Nephron (organoid): ENCODE results near the gene CDK19.

Experiments used
- H3K27ac Mint-ChIP-seq, 3 experiments: 2 replicates each; pipeline ENCODE4 v1.8.0; 2020; ENCODE audit warnings: mixed read lengths in 3 of 3, mild to moderate bottlenecking in 2 of 3, moderate library complexity in 1 of 3
- H3K27me3 Mint-ChIP-seq: 2 replicates; pipeline ENCODE4 v1.8.0; 2021; ENCODE audit warnings: low read depth, mild to moderate bottlenecking, moderate library complexity, mixed read lengths
- H3K36me3 Mint-ChIP-seq: 2 replicates; pipeline ENCODE4 v1.8.0; 2020; ENCODE audit warnings: low read depth, mixed read lengths
- H3K4me1 Mint-ChIP-seq: 2 replicates; pipeline ENCODE4 v1.8.0; 2020; ENCODE audit warnings: mixed read lengths
- H3K4me3 Mint-ChIP-seq, 3 experiments: 2 replicates each; pipeline ENCODE4 v1.8.0; 2020; ENCODE audit warnings: mild to moderate bottlenecking in 3 of 3, mixed read lengths in 3 of 3, moderate library complexity in 2 of 3
- H3K9me3 Mint-ChIP-seq: 2 replicates; pipeline ENCODE4 v1.8.0; 2020; ENCODE audit warnings: mixed read lengths
- TF ChIP-seq, protein P1 (sequence below), 3 experiments: fragments of 200-600 bp; sonication (generic); IDR thresholded peaks; one replicate each; pipeline ENCODE4 v1.5.0; 2021; ENCODE audit warnings: antibody characterized with exemption in 3 of 3; ENCODE audit not compliant: unreplicated experiment in 3 of 3

Gene CDK19

DNA sequence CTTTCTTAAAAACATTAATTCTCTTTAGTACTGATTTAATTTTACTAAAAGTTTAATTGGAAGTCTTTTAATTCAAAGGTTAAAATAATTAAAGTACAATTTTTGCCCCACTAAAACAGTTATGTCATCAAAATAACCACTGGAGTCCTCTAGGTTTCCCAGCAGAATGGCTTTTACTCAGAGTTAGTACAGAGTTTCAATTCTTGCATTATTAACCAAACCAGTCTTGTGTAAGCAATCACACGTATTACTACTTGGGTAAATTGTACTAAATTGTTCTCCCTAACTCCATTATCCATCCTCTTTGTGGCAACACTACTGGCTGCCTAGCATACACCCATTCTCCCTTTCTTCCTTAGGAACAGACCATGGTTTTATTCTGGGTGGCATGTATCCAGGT is 36.9 kb downstream of the CDK19 start:
- Mint-ChIP-seq H3K27ac (no peak overlapping the region), H3K4me1 (peaks cover 9% of the 10 kb centered on the region), H3K9me3 (no peaks in the 10 kb centered on the region), H3K4me3 (no peak overlapping the region), H3K27me3 (no peaks in the 10 kb centered on the region), H3K36me3 (peaks cover 14% of the 10 kb centered on the region)
- TF ChIP-seq, protein P1, sequence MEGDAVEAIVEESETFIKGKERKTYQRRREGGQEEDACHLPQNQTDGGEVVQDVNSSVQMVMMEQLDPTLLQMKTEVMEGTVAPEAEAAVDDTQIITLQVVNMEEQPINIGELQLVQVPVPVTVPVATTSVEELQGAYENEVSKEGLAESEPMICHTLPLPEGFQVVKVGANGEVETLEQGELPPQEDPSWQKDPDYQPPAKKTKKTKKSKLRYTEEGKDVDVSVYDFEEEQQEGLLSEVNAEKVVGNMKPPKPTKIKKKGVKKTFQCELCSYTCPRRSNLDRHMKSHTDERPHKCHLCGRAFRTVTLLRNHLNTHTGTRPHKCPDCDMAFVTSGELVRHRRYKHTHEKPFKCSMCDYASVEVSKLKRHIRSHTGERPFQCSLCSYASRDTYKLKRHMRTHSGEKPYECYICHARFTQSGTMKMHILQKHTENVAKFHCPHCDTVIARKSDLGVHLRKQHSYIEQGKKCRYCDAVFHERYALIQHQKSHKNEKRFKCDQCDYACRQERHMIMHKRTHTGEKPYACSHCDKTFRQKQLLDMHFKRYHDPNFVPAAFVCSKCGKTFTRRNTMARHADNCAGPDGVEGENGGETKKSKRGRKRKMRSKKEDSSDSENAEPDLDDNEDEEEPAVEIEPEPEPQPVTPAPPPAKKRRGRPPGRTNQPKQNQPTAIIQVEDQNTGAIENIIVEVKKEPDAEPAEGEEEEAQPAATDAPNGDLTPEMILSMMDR (IDR thresholded peaks at IDR 0.05; ENCODE audit: unreplicated experiment in 3 of 3): no peak

DNA sequence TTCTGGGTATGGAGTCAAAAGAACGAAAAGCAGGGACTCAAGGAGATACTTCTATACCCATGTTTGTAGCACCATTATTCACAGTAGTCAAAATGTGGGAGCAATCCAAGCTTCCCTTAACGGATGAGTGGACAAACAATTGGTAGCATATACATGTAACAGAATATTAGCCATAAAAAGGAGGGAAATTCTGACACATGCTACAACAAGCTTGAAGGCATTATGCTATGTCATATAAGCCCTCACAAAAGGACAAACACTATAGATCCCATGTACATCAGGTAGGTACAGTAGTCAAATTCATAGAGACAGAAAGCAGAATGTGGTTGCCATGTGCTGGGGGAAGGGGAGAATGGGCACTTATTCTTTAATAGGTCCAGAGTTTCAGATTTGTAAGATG is 37.6 kb downstream of the CDK19 start:
- Mint-ChIP-seq H3K9me3 (no peaks in the 10 kb centered on the region), H3K4me3 (no peak overlapping the region), H3K27me3 (no peaks in the 10 kb centered on the region), H3K27ac (no peak overlapping the region), H3K36me3 (peaks cover 14% of the 10 kb centered on the region), H3K4me1 (peaks cover 6% of the 10 kb centered on the region)
- TF ChIP-seq, protein P1 (IDR thresholded peaks at IDR 0.05; ENCODE audit: unreplicated experiment in 3 of 3): no peak

DNA sequence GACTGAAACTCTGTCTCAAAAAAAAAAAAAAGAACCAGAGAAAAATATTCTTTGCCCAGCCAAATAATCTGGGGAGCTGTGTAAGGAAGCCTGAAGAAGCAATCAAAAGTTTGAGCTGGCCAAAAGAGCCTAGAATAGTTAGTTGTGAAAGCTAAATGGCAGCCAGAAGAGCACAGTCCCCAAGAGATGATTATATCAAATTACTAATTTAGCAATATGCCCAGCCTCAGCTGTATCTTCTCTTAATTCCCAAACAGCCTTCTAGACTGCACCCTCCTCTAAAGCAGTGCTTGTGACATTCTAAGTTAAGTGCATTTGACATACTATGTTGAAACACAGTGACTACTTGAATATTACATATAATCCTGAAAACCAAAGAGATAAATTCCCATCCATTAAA is 38.9 kb downstream of the CDK19 start:
- TF ChIP-seq, protein P1 (IDR thresholded peaks at IDR 0.05; ENCODE audit: unreplicated experiment in 3 of 3): no peak
- H3K4me3 Mint-ChIP-seq: no peak overlapping the region
- no peaks in the 10 kb centered on the region for H3K9me3 Mint-ChIP-seq
- no peaks in the 10 kb centered on the region for H3K4me1 Mint-ChIP-seq
- H3K27me3 Mint-ChIP-seq: no peaks in the 10 kb centered on the region
- peaks cover 26% of the 10 kb centered on the region for H3K36me3 Mint-ChIP-seq
- H3K27ac Mint-ChIP-seq: no peak overlapping the region

DNA sequence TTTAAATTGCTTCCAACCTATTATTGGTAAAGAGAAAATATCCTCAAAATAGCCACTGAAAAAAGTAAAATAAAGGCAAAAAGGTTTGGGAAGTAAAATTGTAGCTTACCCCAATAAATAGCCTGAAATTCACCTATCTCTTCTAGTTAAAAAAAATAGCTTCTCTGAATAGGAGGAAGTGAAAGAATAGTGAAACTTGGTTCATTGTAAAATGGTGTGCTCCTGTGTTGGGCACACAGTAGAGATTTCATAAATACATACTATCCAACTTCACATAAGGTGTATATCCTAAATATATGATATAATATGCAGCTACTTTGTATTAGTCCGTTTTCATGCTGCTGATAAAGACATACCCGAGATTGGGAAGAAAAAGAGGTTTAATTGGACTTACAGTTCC is 45.3 kb downstream of the CDK19 start:
- TF ChIP-seq, protein P1 (IDR thresholded peaks at IDR 0.05; ENCODE audit: unreplicated experiment in 3 of 3): no peak
- no peaks in the 10 kb centered on the region for H3K4me1 Mint-ChIP-seq
- H3K27ac Mint-ChIP-seq: no peak overlapping the region
- no peaks in the 10 kb centered on the region for H3K27me3 Mint-ChIP-seq
- H3K4me3 Mint-ChIP-seq: no peak overlapping the region
- H3K9me3 Mint-ChIP-seq: peaks cover 18% of the 10 kb centered on the region
- H3K36me3 Mint-ChIP-seq: peaks cover 65% of the 10 kb centered on the region

DNA sequence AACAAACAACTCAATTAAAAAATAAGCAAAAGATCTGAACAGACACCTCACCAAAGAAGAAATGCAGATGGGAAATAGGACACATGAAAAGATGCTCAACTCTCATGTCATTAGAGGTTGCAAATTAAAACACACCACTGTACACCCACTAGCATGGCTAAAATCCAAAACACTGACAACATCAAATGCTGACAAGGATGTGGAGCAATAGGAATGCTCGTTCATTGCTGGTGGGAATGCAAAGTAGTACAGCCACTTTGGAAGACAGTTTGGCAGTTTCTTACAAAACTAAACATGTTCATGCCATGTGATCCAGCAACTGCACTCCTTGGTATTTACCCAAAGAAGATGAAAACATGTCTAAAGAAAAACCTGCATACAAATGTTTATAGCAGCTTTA is 47.2 kb downstream of the CDK19 start:
- TF ChIP-seq, protein P1 (IDR thresholded peaks at IDR 0.05; ENCODE audit: unreplicated experiment in 3 of 3): no peak
- peaks cover 18% of the 10 kb centered on the region for H3K9me3 Mint-ChIP-seq
- H3K27me3 Mint-ChIP-seq: no peaks in the 10 kb centered on the region
- H3K4me1 Mint-ChIP-seq: no peaks in the 10 kb centered on the region
- H3K4me3 Mint-ChIP-seq: no peak overlapping the region
- H3K27ac Mint-ChIP-seq: no peak overlapping the region
- peaks cover 68% of the 10 kb centered on the region for H3K36me3 Mint-ChIP-seq

DNA sequence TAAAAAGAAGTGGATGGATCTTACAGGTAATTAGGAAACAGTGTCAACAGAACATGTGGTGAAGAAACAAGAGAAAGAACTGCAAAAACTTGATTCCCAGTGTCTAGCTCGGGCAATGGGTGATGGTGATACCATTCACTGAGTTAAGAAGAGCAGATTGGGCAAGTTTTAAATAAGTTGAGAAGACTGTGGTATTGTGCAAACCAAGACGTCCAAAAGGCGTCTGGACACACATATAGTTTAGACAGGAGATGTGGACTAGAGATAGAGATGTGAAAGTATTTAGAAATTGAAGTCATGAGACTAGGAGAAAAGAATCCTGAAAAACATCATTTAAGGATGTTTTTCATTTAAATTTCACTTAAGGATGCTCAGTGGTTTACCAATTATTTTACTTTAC is 53.9 kb downstream of the CDK19 start:
- no peaks in the 10 kb centered on the region for H3K4me1 Mint-ChIP-seq
- H3K27me3 Mint-ChIP-seq: no peaks in the 10 kb centered on the region
- H3K4me3 Mint-ChIP-seq: no peak overlapping the region
- peaks cover 3% of the 10 kb centered on the region for H3K9me3 Mint-ChIP-seq
- no peak overlapping the region for H3K27ac Mint-ChIP-seq
- TF ChIP-seq, protein P1 (IDR thresholded peaks at IDR 0.05; ENCODE audit: unreplicated experiment in 3 of 3): no peak
- H3K36me3 Mint-ChIP-seq: peaks cover 20% of the 10 kb centered on the region
